Measurements from ENCODE around the gene PKD1L1.

Gene PKD1L1

GRCh38 chr7:47843291-47843690, 105.0 kb downstream of the PKD1L1 start:
- no peak for DNase-seq (ENCODE audit: low read depth, low spot score)
- H3K27ac ChIP-seq, result no peak overlapping the region
- H3K36me3 ChIP-seq (ENCODE audit: insufficient read depth, low read length), result no peaks in the 10 kb centered on the region
- no peaks in the 10 kb centered on the region for H3K9me3 ChIP-seq (ENCODE audit: low read depth, low read length)
- no peak for TF ChIP-seq FOXP2 (optimal IDR thresholded peaks at IDR 0.05; ENCODE audit: control extremely low read depth, extremely low read length, insufficient read depth)
- TF ChIP-seq EZH2 (IDR thresholded peaks at IDR 0.05), result no peak
- TF ChIP-seq POLR2AphosphoS5 (IDR thresholded peaks at IDR 0.05; ENCODE audit: borderline replicate concordance, low read depth, low read length), result no peak
- H3K4me3 ChIP-seq, result no peak overlapping the region
- no peak overlapping the region for H3K9ac ChIP-seq (ENCODE audit: insufficient read length)

- H3K4me3 ChIP-seq, result no peak overlapping the region
- no peaks in the 10 kb centered on the region for H3K36me3 ChIP-seq (ENCODE audit: insufficient read depth, low read length)
- no peak for TF ChIP-seq POLR2AphosphoS5 (IDR thresholded peaks at IDR 0.05; ENCODE audit: borderline replicate concordance, low read depth, low read length)
- no peak for TF ChIP-seq FOXP2 (optimal IDR thresholded peaks at IDR 0.05; ENCODE audit: control extremely low read depth, extremely low read length, insufficient read depth)
- no peak for TF ChIP-seq EZH2 (IDR thresholded peaks at IDR 0.05)
- H3K27ac ChIP-seq, result no peak overlapping the region
- DNase-seq (ENCODE audit: low read depth, low spot score), result no peak
- no peak overlapping the region for H3K9ac ChIP-seq (ENCODE audit: insufficient read length)
- no peaks in the 10 kb centered on the region for H3K9me3 ChIP-seq (ENCODE audit: low read depth, low read length)
These were observed 108.9 kb downstream of the PKD1L1 start for GRCh38 chr7:47839381-47839780.

GRCh38 chr7:47837826-47838225, 110.4 kb downstream of the PKD1L1 start:
- Histone ChIP-seq H3K9ac (ENCODE audit: insufficient read length) (no peak overlapping the region), H3K36me3 (ENCODE audit: insufficient read depth, low read length) (no peaks in the 10 kb centered on the region), H3K9me3 (ENCODE audit: low read depth, low read length) (no peaks in the 10 kb centered on the region), H3K27ac (no peak overlapping the region), H3K4me3 (no peak overlapping the region)
- no peak for DNase-seq (ENCODE audit: low read depth, low spot score)
- TF ChIP-seq FOXP2 (optimal IDR thresholded peaks at IDR 0.05; ENCODE audit: control extremely low read depth, extremely low read length, insufficient read depth), result no peak
- no peak for TF ChIP-seq POLR2AphosphoS5 (IDR thresholded peaks at IDR 0.05; ENCODE audit: borderline replicate concordance, low read depth, low read length)
- TF ChIP-seq EZH2 (IDR thresholded peaks at IDR 0.05), result no peak

- Histone ChIP-seq H3K27ac (no peak overlapping the region), H3K36me3 (ENCODE audit: insufficient read depth, low read length) (no peaks in the 10 kb centered on the region), H3K4me3 (no peak overlapping the region), H3K9me3 (ENCODE audit: low read depth, low read length) (no peaks in the 10 kb centered on the region), H3K9ac (ENCODE audit: insufficient read length) (no peak overlapping the region)
- no peak for DNase-seq (ENCODE audit: low read depth, low spot score)
- TF ChIP-seq EZH2 (IDR thresholded peaks at IDR 0.05) (no peak), POLR2AphosphoS5 (IDR thresholded peaks at IDR 0.05; ENCODE audit: borderline replicate concordance, low read depth, low read length) (no peak), FOXP2 (optimal IDR thresholded peaks at IDR 0.05; ENCODE audit: control extremely low read depth, extremely low read length, insufficient read depth) (no peak)
These were observed 111.6 kb downstream of the PKD1L1 start for GRCh38 chr7:47836503-47837202.

- no peak overlapping the region for H3K27ac ChIP-seq
- no peaks in the 10 kb centered on the region for H3K36me3 ChIP-seq (ENCODE audit: insufficient read depth, low read length)
- no peak for DNase-seq (ENCODE audit: low read depth, low spot score)
- no peak overlapping the region for H3K9ac ChIP-seq (ENCODE audit: insufficient read length)
- H3K4me3 ChIP-seq, result no peak overlapping the region
- H3K9me3 ChIP-seq (ENCODE audit: low read depth, low read length), result no peaks in the 10 kb centered on the region
- TF ChIP-seq EZH2 (IDR thresholded peaks at IDR 0.05) (no peak), FOXP2 (optimal IDR thresholded peaks at IDR 0.05; ENCODE audit: control extremely low read depth, extremely low read length, insufficient read depth) (no peak), POLR2AphosphoS5 (IDR thresholded peaks at IDR 0.05; ENCODE audit: borderline replicate concordance, low read depth, low read length) (no peak)
These were observed 112.2 kb downstream of the PKD1L1 start for GRCh38 chr7:47836080-47836479.

- Histone ChIP-seq H3K9ac (ENCODE audit: insufficient read length) (no peak overlapping the region), H3K36me3 (ENCODE audit: insufficient read depth, low read length) (no peaks in the 10 kb centered on the region), H3K27ac (no peak overlapping the region), H3K4me3 (no peak overlapping the region), H3K9me3 (ENCODE audit: low read depth, low read length) (no peaks in the 10 kb centered on the region)
- no peak for DNase-seq (ENCODE audit: low read depth, low spot score)
- no peak for TF ChIP-seq EZH2 (IDR thresholded peaks at IDR 0.05)
- TF ChIP-seq POLR2AphosphoS5 (IDR thresholded peaks at IDR 0.05; ENCODE audit: borderline replicate concordance, low read depth, low read length), result no peak
- no peak for TF ChIP-seq FOXP2 (optimal IDR thresholded peaks at IDR 0.05; ENCODE audit: control extremely low read depth, extremely low read length, insufficient read depth)
These were observed 115.1 kb downstream of the PKD1L1 start for GRCh38 chr7:47833211-47833610.

- no peaks in the 10 kb centered on the region for H3K36me3 ChIP-seq (ENCODE audit: insufficient read depth, low read length)
- no peak for DNase-seq (ENCODE audit: low read depth, low spot score)
- no peak overlapping the region for H3K9ac ChIP-seq (ENCODE audit: insufficient read length)
- H3K9me3 ChIP-seq (ENCODE audit: low read depth, low read length), result no peaks in the 10 kb centered on the region
- H3K4me3 ChIP-seq, result no peak overlapping the region
- H3K27ac ChIP-seq, result no peak overlapping the region
- TF ChIP-seq FOXP2 (optimal IDR thresholded peaks at IDR 0.05; ENCODE audit: control extremely low read depth, extremely low read length, insufficient read depth) (no peak), EZH2 (IDR thresholded peaks at IDR 0.05) (no peak), POLR2AphosphoS5 (IDR thresholded peaks at IDR 0.05; ENCODE audit: borderline replicate concordance, low read depth, low read length) (no peak)
These were observed 116.1 kb downstream of the PKD1L1 start for GRCh38 chr7:47832105-47832715.

- Histone ChIP-seq H3K27ac (no peak overlapping the region), H3K9me3 (ENCODE audit: low read depth, low read length) (no peaks in the 10 kb centered on the region), H3K4me3 (no peak overlapping the region), H3K36me3 (ENCODE audit: insufficient read depth, low read length) (no peaks in the 10 kb centered on the region), H3K9ac (ENCODE audit: insufficient read length) (no peak overlapping the region)
- TF ChIP-seq EZH2 (IDR thresholded peaks at IDR 0.05) (no peak), POLR2AphosphoS5 (IDR thresholded peaks at IDR 0.05; ENCODE audit: borderline replicate concordance, low read depth, low read length) (no peak), FOXP2 (optimal IDR thresholded peaks at IDR 0.05; ENCODE audit: control extremely low read depth, extremely low read length, insufficient read depth) (no peak)
- DNase-seq (ENCODE audit: low read depth, low spot score), result no peak
These were observed 118.3 kb downstream of the PKD1L1 start for GRCh38 chr7:47830015-47830414.
